Smooth muscle cell (in vitro differentiated cells): ENCODE results near the gene RPS3. TPM values are rescaled to one million over a fixed set of nuclear protein-coding genes. Genes with fewer than 3 reads are reported as not detected.
A peak's percentile ranks its signal among the peaks of the same experiment; 100 is the strongest.
"Not testable (repeated sequence)": the region's sequence is repeated elsewhere in the genome, so short reads cannot be mapped to it uniquely, and the experiment has no call there.

Experiments used
- DNase-seq: peaks from one replicate; lab custom pipeline; 2025; ENCODE audit not compliant: unreplicated experiment; lab: John Stamatoyannopoulos, UW
- H2AFZ ChIP-seq: fragments of 200-600 bp; sonication (generic); 2 replicates; pipeline ENCODE4 v1.6.0; 2016; ENCODE audit warnings: antibody characterized with exemption, low read depth, mild to moderate bottlenecking
- H3F3A ChIP-seq: fragments of 200-600 bp; sonication (generic); 2 replicates; pipeline ENCODE4 v1.6.0; 2017; ENCODE audit warnings: antibody characterized with exemption, low read depth
- H3K27ac ChIP-seq: fragments of 200-600 bp; sonication (generic); 2 replicates; pipeline ENCODE4 v1.5.1; 2016; ENCODE audit warnings: low read depth, mild to moderate bottlenecking
- H3K27me3 ChIP-seq: fragments of 200-600 bp; sonication (generic); 2 replicates; pipeline ENCODE4 v1.6.1; 2016; ENCODE audit warnings: low read depth, mild to moderate bottlenecking
- H3K36me3 ChIP-seq: fragments of 200-600 bp; sonication (generic); 2 replicates; pipeline ENCODE4 v1.5.1; 2016; ENCODE audit warnings: low read depth
- H3K4me1 ChIP-seq: fragments of 200-600 bp; sonication (generic); 2 replicates; pipeline ENCODE4 v1.5.1; 2016; ENCODE audit warnings: low read depth
- H3K4me2 ChIP-seq: fragments of 200-600 bp; sonication (generic); 2 replicates; pipeline ENCODE4 v1.6.0; 2016; ENCODE audit warnings: mild to moderate bottlenecking
- H3K4me3 ChIP-seq: fragments of 200-600 bp; sonication (generic); 2 replicates; pipeline ENCODE4 v1.5.1; 2016; ENCODE audit warnings: mild to moderate bottlenecking
- H3K79me2 ChIP-seq: fragments of 200-600 bp; sonication (generic); 2 replicates; pipeline ENCODE4 v1.6.0; 2016; ENCODE audit warnings: low read depth, mild to moderate bottlenecking
- H3K9ac ChIP-seq: fragments of 200-600 bp; sonication (generic); 2 replicates; pipeline ENCODE4 v1.6.0; 2016; ENCODE audit warnings: low read depth
- H3K9me3 ChIP-seq: fragments of 200-600 bp; sonication (generic); replicated peaks from 2 replicates; pipeline ENCODE4 v1.5.1; 2016; ENCODE audit warnings: low read depth
- H4K20me1 ChIP-seq: fragments of 200-600 bp; sonication (generic); 2 replicates; pipeline ENCODE4 v1.6.0; 2016; ENCODE audit warnings: low read depth
- CTCF ChIP-seq: fragments of 200-600 bp; sonication (generic); IDR thresholded peaks from 2 replicates; pipeline ENCODE4 v1.5.1; 2017; ENCODE audit warnings: borderline replicate concordance, mild to moderate bottlenecking, antibody characterized with exemption; ENCODE audit not compliant: insufficient read depth, poor library complexity, severe bottlenecking
- WGBS: methylation state at CpG from one replicate; pipeline ENCODE4 v1.1.7; 2016; ENCODE audit warnings: low lambda C conversion rate; 5-methylcytosine and 5-hydroxymethylcytosine counted together
- polyA plus RNA-seq: library from polyadenylated mRNA; unstranded; fragments of >200 nt; fragmentation: Nextera tagmentation; extraction: Ambion mirVana; gene quantifications from 2 replicates; pipeline ENCODE4 v1.2.1, GENCODE V29; 2016
- total RNA-seq: library from RNA; depleted of rRNA; stranded (reverse); fragments of >200 nt; gene quantifications from 2 replicates; pipeline ENCODE4 v1.2.3, GENCODE V29; 2014

Gene RPS3
- total and polyA plus RNA-seq, 2 experiments from 2014 or later = 794 to 989 TPM

- 56% methylated on average over 2 of the region's 2 CpGs for WGBS
- H3K79me2 ChIP-seq = no peaks in the 10 kb centered on the region
- H3K4me1 ChIP-seq = no peaks in the 10 kb centered on the region
- H3F3A ChIP-seq = no peaks in the 10 kb centered on the region
- H3K4me3 ChIP-seq = no peak overlapping the region
- no peak overlapping the region for H2AFZ ChIP-seq
- H3K27me3 ChIP-seq = no peaks in the 10 kb centered on the region
- no peak overlapping the region for H3K9ac ChIP-seq
- H3K27ac ChIP-seq = no peak overlapping the region
- H3K9me3 ChIP-seq = no peaks in the 10 kb centered on the region
- H3K36me3 ChIP-seq = no peaks in the 10 kb centered on the region
- no peak for DNase-seq
- no peak for TF ChIP-seq CTCF
- no peak overlapping the region for H3K4me2 ChIP-seq
- H4K20me1 ChIP-seq = no peaks in the 10 kb centered on the region
These were observed 33.6 kb upstream of the RPS3 start for GRCh38 chr11:75365711-75366181.

- H3K4me3 ChIP-seq, H3K4me1 ChIP-seq, H3K27ac ChIP-seq, H3K79me2 ChIP-seq, H3F3A ChIP-seq, H3K9me3 ChIP-seq, H2AFZ ChIP-seq, H3K36me3 ChIP-seq, H3K4me2 ChIP-seq, H3K9ac ChIP-seq, H3K27me3 ChIP-seq, DNase-seq, H4K20me1 ChIP-seq: not testable (repeated sequence)
- 92% methylated on average over 5 of the region's 5 CpGs for WGBS
These were observed 32.5 kb upstream of the RPS3 start for GRCh38 chr11:75366826-75367225.

GRCh38 chr11:75369560-75370255, 29.6 kb upstream of the RPS3 start:
- Histone ChIP-seq H3K4me1 (no peaks in the 10 kb centered on the region), H2AFZ (no peak overlapping the region), H3F3A (no peaks in the 10 kb centered on the region), H3K9ac (no peak overlapping the region), H4K20me1 (no peaks in the 10 kb centered on the region), H3K4me3 (no peak overlapping the region), H3K27me3 (no peaks in the 10 kb centered on the region), H3K79me2 (no peaks in the 10 kb centered on the region), H3K27ac (no peak overlapping the region), H3K36me3 (no peaks in the 10 kb centered on the region), H3K9me3 (no peaks in the 10 kb centered on the region), H3K4me2 (no peak overlapping the region)
- 96% methylated on average over 6 of the region's 6 CpGs for WGBS
- no peak for DNase-seq
- no peak for TF ChIP-seq CTCF

GRCh38 chr11:75371949-75372876, 27.1 kb upstream of the RPS3 start:
- H3K9me3 ChIP-seq = no peaks in the 10 kb centered on the region
- DNase-seq = no peak
- no peaks in the 10 kb centered on the region for H3K4me1 ChIP-seq
- no peaks in the 10 kb centered on the region for H3K27me3 ChIP-seq
- H3K4me2 ChIP-seq = no peak overlapping the region
- no peaks in the 10 kb centered on the region for H3K79me2 ChIP-seq
- no peak overlapping the region for H3K4me3 ChIP-seq
- peak overlapping the region; percentile 41 for H2AFZ ChIP-seq
- no peak for TF ChIP-seq CTCF
- H3F3A ChIP-seq = no peaks in the 10 kb centered on the region
- no peak overlapping the region for H3K27ac ChIP-seq
- no peaks in the 10 kb centered on the region for H3K36me3 ChIP-seq
- H3K9ac ChIP-seq = no peak overlapping the region
- WGBS = 47% methylated on average over 8 of the region's 8 CpGs
- no peaks in the 10 kb centered on the region for H4K20me1 ChIP-seq
